B cell (primary cell): ENCODE measurements around the gene ANKS1B.

Experiments used
- CTCF ChIP-seq: fragments of 200-600 bp; IDR thresholded peaks from one replicate; pipeline ENCODE4 v1.8.0; 2022; ENCODE audit warnings: antibody characterized with exemption, mild to moderate bottlenecking
- EZH2 ChIP-seq: IDR thresholded peaks from 2 replicates; pipeline ENCODE4 v1.6.1; 2012; ENCODE audit warnings: borderline replicate concordance, low read depth, mild to moderate bottlenecking, moderate library complexity, low read length; ENCODE audit not compliant: insufficient read depth, poor library complexity, severe bottlenecking

GRCh38 chr12:98771811-98772752 is 1212.7 kb downstream of the ANKS1B start:
- TF ChIP-seq CTCF (no peak), EZH2 (no peak)
